ENCODE data around the gene IL23R. TPM values are rescaled to one million over a fixed set of nuclear protein-coding genes. Genes with fewer than 3 reads are reported as not detected.
"Not testable (repeated sequence)": the region's sequence is repeated elsewhere in the genome, so short reads cannot be mapped to it uniquely, and the experiment has no call there.

Gene IL23R
- total RNA-seq, 3 donors from 2014 or later = not detected

DNA sequence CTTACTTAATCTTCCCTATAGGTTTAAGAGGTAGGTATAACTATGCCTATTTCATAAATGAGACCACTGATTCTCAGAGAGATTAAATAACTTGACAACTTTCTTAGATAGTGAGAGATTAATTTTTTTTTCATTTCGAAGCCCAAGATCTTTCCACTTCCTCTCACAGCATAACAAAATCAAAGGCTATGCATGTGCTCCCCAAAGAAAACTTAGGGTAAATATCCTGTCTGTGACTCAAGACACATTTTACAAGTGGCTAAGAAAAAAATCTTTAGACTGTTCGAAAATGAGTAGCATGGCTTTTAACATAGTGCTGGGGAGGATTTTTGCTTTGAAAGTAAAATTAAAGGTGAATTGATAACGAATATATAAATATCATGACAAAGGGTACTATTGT, 23.3 kb upstream of the IL23R start:
- TF ChIP-seq CTCF (IDR thresholded peaks at IDR 0.05) = no peak
- TF ChIP-seq POLR2A (IDR thresholded peaks at IDR 0.05) = no peak
- no peak for TF ChIP-seq POLR2AphosphoS5 (IDR thresholded peaks at IDR 0.05)
- Histone ChIP-seq H3K27me3 (no peaks in the 10 kb centered on the region), H3K27ac (no peak overlapping the region), H3K36me3 (no peaks in the 10 kb centered on the region), H3K4me1 (peaks cover 0 to 6% of the 10 kb centered on the region in 2 donors), H3K4me3 (no peak overlapping the region), H3K9me3 (no peaks in the 10 kb centered on the region)
- intact Hi-C loops (cut with DNase I; ENCODE audit: low total_unique reads) = no loop called here
- DNase-seq (ENCODE audit: low spot score in 2 of 2) = no peak

DNA sequence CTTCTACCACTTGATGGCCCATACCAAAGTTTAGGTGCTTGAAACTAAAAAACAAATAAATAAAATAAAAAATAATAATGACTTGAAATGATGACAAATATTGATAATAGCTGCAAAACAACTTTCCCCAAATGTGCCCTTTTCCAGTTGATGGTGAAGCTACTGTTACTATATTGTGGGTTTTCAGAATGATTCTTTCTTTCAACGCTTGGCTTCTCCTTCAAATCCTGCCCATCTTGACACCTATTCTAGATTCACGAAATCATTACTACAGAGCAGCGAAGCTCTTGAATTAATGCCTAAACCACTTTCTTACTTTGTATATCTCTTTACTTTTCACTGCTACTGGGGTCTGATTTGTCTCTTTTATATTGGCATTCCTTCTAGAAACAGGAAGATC, 22.3 kb upstream of the IL23R start:
- intact Hi-C loops (cut with DNase I; ENCODE audit: low total_unique reads) = no loop called here
- no peak overlapping the region for H3K4me3 ChIP-seq

DNA sequence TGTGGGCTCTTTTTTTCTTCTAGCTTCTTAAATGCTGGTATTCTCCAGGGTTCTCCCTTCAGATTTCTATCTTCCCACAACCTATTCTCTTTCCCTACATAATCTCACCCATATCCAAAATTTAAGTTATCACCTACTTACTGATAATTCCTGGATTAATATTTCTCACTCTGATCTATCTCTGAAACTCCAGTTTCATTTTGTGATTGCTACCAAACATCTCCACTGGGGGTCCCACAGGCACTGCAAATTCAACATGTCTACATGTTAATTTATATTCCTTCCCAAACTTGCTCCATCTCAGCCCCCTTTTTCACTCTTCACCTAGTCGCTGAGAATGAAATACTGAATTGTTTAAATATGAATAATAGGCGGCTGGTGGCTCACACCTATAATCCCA, 21.6 kb upstream of the IL23R start:
- Histone ChIP-seq H3K36me3 (no peaks in the 10 kb centered on the region), H3K4me3 (no peak overlapping the region), H3K9me3 (no peaks in the 10 kb centered on the region), H3K4me1 (peaks cover 0 to 12% of the 10 kb centered on the region in 2 donors), H3K27me3 (no peaks in the 10 kb centered on the region), H3K27ac (no peak overlapping the region)
- intact Hi-C loops (cut with DNase I; ENCODE audit: low total_unique reads) = no loop called here
- no peak for TF ChIP-seq CTCF (IDR thresholded peaks at IDR 0.05)
- TF ChIP-seq POLR2A (IDR thresholded peaks at IDR 0.05) = no peak
- no peak for TF ChIP-seq POLR2AphosphoS5 (IDR thresholded peaks at IDR 0.05)
- no peak for DNase-seq (ENCODE audit: low spot score in 2 of 2)

More for the DNA sequence above, 22.3 kb upstream of the IL23R start:
- H3K27me3 ChIP-seq = no peaks in the 10 kb centered on the region
- H3K27ac ChIP-seq = no peak overlapping the region
- peaks cover 0 to 8% of the 10 kb centered on the region in 2 donors for H3K4me1 ChIP-seq
- H3K36me3 ChIP-seq = no peaks in the 10 kb centered on the region
- no peak for DNase-seq (ENCODE audit: low spot score in 2 of 2)
- no peak for TF ChIP-seq POLR2A (IDR thresholded peaks at IDR 0.05)
- TF ChIP-seq POLR2AphosphoS5 (IDR thresholded peaks at IDR 0.05) = no peak
- TF ChIP-seq CTCF (IDR thresholded peaks at IDR 0.05) = no peak
- no peaks in the 10 kb centered on the region for H3K9me3 ChIP-seq

DNA sequence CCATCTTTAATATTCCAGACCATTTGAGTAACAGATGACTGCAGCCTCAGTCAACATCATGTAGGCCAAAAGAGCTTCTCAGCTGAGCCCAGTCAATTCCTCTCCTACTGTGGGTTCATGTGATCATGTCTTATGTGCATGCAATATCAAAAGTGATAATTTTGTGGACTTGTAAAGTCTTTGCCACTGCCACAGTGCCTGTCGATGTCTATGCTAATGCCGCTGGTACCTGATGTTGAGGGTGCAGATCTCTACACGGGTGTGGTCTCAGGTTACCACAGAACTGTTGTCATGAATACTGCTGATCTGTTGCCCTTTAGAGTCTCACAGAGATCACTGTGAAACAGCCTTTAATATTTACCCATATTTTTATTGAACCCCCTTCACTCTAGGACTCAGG, 20.2 kb upstream of the IL23R start:
- TF ChIP-seq CTCF (IDR thresholded peaks at IDR 0.05) (no peak), POLR2AphosphoS5 (IDR thresholded peaks at IDR 0.05) (no peak), POLR2A (IDR thresholded peaks at IDR 0.05) (no peak)
- Histone ChIP-seq H3K4me1 (peaks cover 0 to 12% of the 10 kb centered on the region in 2 donors), H3K27me3 (no peaks in the 10 kb centered on the region), H3K9me3 (no peaks in the 10 kb centered on the region), H3K27ac (no peak overlapping the region), H3K36me3 (no peaks in the 10 kb centered on the region), H3K4me3 (no peak overlapping the region)
- no peak for DNase-seq (ENCODE audit: low spot score in 2 of 2)
- intact Hi-C loops (cut with DNase I; ENCODE audit: low total_unique reads) = no loop called here

GRCh38 chr1:67146539-67146938, 19.7 kb upstream of the IL23R start:
- peaks cover 0 to 12% of the 10 kb centered on the region in 2 donors for H3K4me1 ChIP-seq
- no peak for DNase-seq (ENCODE audit: low spot score in 2 of 2)
- no peaks in the 10 kb centered on the region for H3K9me3 ChIP-seq
- TF ChIP-seq CTCF (IDR thresholded peaks at IDR 0.05) = no peak
- no peak for TF ChIP-seq POLR2A (IDR thresholded peaks at IDR 0.05)
- no peak for TF ChIP-seq POLR2AphosphoS5 (IDR thresholded peaks at IDR 0.05)
- no peak overlapping the region for H3K27ac ChIP-seq
- H3K4me3 ChIP-seq = no peak overlapping the region
- intact Hi-C loops (cut with DNase I; ENCODE audit: low total_unique reads) = no loop called here
- H3K36me3 ChIP-seq = no peaks in the 10 kb centered on the region
- H3K27me3 ChIP-seq = no peaks in the 10 kb centered on the region

GRCh38 chr1:67147973-67148372, 18.3 kb upstream of the IL23R start:
- H3K4me1 ChIP-seq = peaks cover 0 to 10% of the 10 kb centered on the region in 2 donors
- H3K27me3 ChIP-seq; DNase-seq (ENCODE audit: low spot score in 2 of 2); H3K9me3 ChIP-seq; H3K36me3 ChIP-seq; intact Hi-C loops (cut with DNase I; ENCODE audit: low total_unique reads); H3K4me3 ChIP-seq; H3K27ac ChIP-seq: not testable (repeated sequence)

Measured in breast epithelium (tissue), 4 donors.